Endothelial cell of umbilical vein (primary cell): Measurements from ENCODE around the gene LINC01488. TPM values are rescaled to one million over a fixed set of nuclear protein-coding genes. Genes with fewer than 3 reads are reported as not detected.

Experiments used
- BruUV-seq: library from RNA; stranded (reverse); fragments of 400-500 nt; replicated peaks from 2 replicates; lab custom pipeline; 2021; lab: Mats Ljungman, UMichigan
- CTCF ChIA-PET: fragments of 300-600, 350-600 bp; sonication (Branson Sonifier 250); formaldehyde crosslinking; loops from one replicate; lab custom pipeline; 2021; ENCODE audit warnings: antibody characterized with exemption, inconsistent platforms; lab: Charles Lee
- POLR2A ChIA-PET: fragments of 300-600, 350-600 bp; sonication (Branson Sonifier 250); formaldehyde crosslinking; loops from one replicate; lab custom pipeline; 2021; ENCODE audit warnings: antibody characterized with exemption, inconsistent platforms; lab: Charles Lee
- DNase-seq: peaks from one replicate; pipeline ENCODE4 v3.0.0-alpha.2; 2011; ENCODE audit warnings: low read depth, low spot score
- FAIRE-seq: peaks from 2 replicates; lab custom pipeline; 2011; peaks lifted over from hg19 to GRCh38; lab: Jason Lieb, UNC
- H2AFZ ChIP-seq: 2 replicates; pipeline ENCODE4 v1.6.0; 2012; ENCODE audit warnings: low read depth, low read length, control low read depth, inconsistent platforms
- H3K27ac ChIP-seq: 2 replicates; pipeline ENCODE4 v1.5.1; 2011; ENCODE audit warnings: low read depth, mild to moderate bottlenecking, control low read depth, low read length, moderate library complexity; ENCODE audit not compliant: insufficient read depth
- H3K27me3 ChIP-seq, 2 experiments: 2 replicates each; pipeline versions ENCODE4 v1.6.0 to v1.6.1; 2011; ENCODE audit warnings: low read length in 2 of 2, mixed read lengths in 1 of 2; ENCODE audit not compliant: control insufficient read depth in 2 of 2, insufficient read depth in 2 of 2
- H3K36me3 ChIP-seq, 2 experiments: 2 replicates in 1 of 2; 3 replicates in 1 of 2; pipeline ENCODE4 v1.5.1; 2011; ENCODE audit warnings: low read length in 2 of 2, mild to moderate bottlenecking in 1 of 2, moderate library complexity in 1 of 2; ENCODE audit not compliant: control insufficient read depth in 2 of 2, insufficient read depth in 2 of 2; ENCODE audit errors: extremely low read depth in 1 of 2
- H3K4me1 ChIP-seq: 3 replicates; pipeline ENCODE4 v1.5.1; 2011; ENCODE audit warnings: mild to moderate bottlenecking, low read length; ENCODE audit not compliant: control insufficient read depth, insufficient read depth; ENCODE audit errors: extremely low read depth
- H3K4me2 ChIP-seq: 2 replicates; pipeline ENCODE4 v1.6.1; 2011; ENCODE audit warnings: low read length, control low read depth, mixed read lengths; ENCODE audit not compliant: insufficient read depth
- H3K4me3 ChIP-seq, 3 experiments: fragments of 200-600 bp in 1 of 3; sonication (generic), shearing (Covaris generic) in 1 of 3; replicated peaks in 1 of 3; 2 replicates each; pipeline ENCODE4 v1.5.1; 2011 to 2016; ENCODE audit warnings: control low read depth in 3 of 3, low read length in 3 of 3, mild to moderate bottlenecking in 2 of 3, inconsistent platforms in 1 of 3, low read depth in 1 of 3, moderate library complexity in 1 of 3; ENCODE audit not compliant: insufficient read depth in 1 of 3
- H3K79me2 ChIP-seq: 2 replicates; pipeline ENCODE4 v1.6.0; 2012; ENCODE audit warnings: low read length, inconsistent platforms; ENCODE audit not compliant: control insufficient read depth, insufficient read depth
- H3K9ac ChIP-seq: replicated peaks from 2 replicates; pipeline ENCODE3; 2011; ENCODE audit warnings: low read length, control low read depth; ENCODE audit not compliant: insufficient read depth; ENCODE audit errors: extremely low read depth
- H3K9me1 ChIP-seq: replicated peaks from 3 replicates; pipeline ENCODE4 v1.6.0; 2011; ENCODE audit warnings: mild to moderate bottlenecking, low read length; ENCODE audit not compliant: control insufficient read depth, insufficient read depth; ENCODE audit errors: extremely low read depth
- H3K9me3 ChIP-seq: replicated peaks from 2 replicates; pipeline ENCODE4 v1.5.1; 2012; ENCODE audit warnings: low read length, inconsistent platforms; ENCODE audit not compliant: control insufficient read depth, insufficient read depth
- H4K20me1 ChIP-seq: replicated peaks from 2 replicates; pipeline ENCODE3; 2011; ENCODE audit warnings: mild to moderate bottlenecking, low read length; ENCODE audit not compliant: control insufficient read depth, insufficient read depth; ENCODE audit errors: extremely low read depth
- EZH2 ChIP-seq: IDR thresholded peaks from 2 replicates; pipeline ENCODE4 v1.6.1; 2012; ENCODE audit warnings: borderline replicate concordance, low read depth, mild to moderate bottlenecking, moderate library complexity, low read length, inconsistent platforms; ENCODE audit not compliant: severe bottlenecking
- FOS ChIP-seq: IDR thresholded peaks from 2 replicates; pipeline ENCODE4 v1.6.1; 2011; ENCODE audit warnings: mild to moderate bottlenecking, low read length, moderate library complexity, borderline replicate concordance; ENCODE audit not compliant: insufficient read depth
- GATA2 ChIP-seq: IDR thresholded peaks from 2 replicates; pipeline ENCODE4 v1.7.0; 2011; ENCODE audit warnings: low read depth, mild to moderate bottlenecking, moderate library complexity, mixed read lengths, low read length; ENCODE audit not compliant: insufficient read length, insufficient read depth
- JUN ChIP-seq: IDR thresholded peaks from 2 replicates; pipeline ENCODE4 v1.6.1; 2011; ENCODE audit warnings: borderline replicate concordance, low read depth; ENCODE audit not compliant: insufficient read length, insufficient read depth
- MYC ChIP-seq: IDR thresholded peaks from one replicate; pipeline ENCODE4 v1.6.1; 2011; ENCODE audit warnings: mild to moderate bottlenecking, low read depth, low read length
- POLR2A ChIP-seq: IDR thresholded peaks from 2 replicates; pipeline ENCODE4 v1.6.1; 2012; ENCODE audit warnings: low read depth, mild to moderate bottlenecking, control low read depth, low read length
- POLR2AphosphoS5 ChIP-seq: IDR thresholded peaks from 2 replicates; pipeline ENCODE4 v1.6.1; 2012; ENCODE audit warnings: low read depth, mild to moderate bottlenecking, control low read depth, low read length, moderate library complexity; ENCODE audit not compliant: insufficient read depth
- dilution Hi-C: fragments of 300-500 bp; cut with MboI; formaldehyde crosslinking; loops from one replicate; pipeline ENCODE4 v1.15.0; 2019; ENCODE audit warnings: low sequenced_read_pairs; ENCODE audit not compliant: extremely low pct_ligation_motif_present
- intact Hi-C: fragments of 100-400 bp; cut with micrococcal nuclease; formaldehyde crosslinking; loops from one replicate; pipeline ENCODE4 v1.10.0; 2022
- polyA plus RNA-seq, 4 experiments: library from polyadenylated mRNA; depleted of rRNA in 3 of 4; stranded (reverse) in 3 of 4; unstranded in 1 of 4; fragments of >200 nt; gene quantifications; 2 replicates each; pipeline versions ENCODE4 v1.2.1 to v1.2.3, GENCODE V29; 2011 to 2012; ENCODE audit warnings: missing spikeins in 1 of 4
- total RNA-seq: library from RNA; stranded (reverse); gene quantifications from 2 replicates; pipeline ENCODE4 v1.2.3, GENCODE V29; 2021
- TF ChIP-seq, protein P1 (sequence below): IDR thresholded peaks from 2 replicates; pipeline ENCODE4 v1.6.1; 2011; ENCODE audit not compliant: insufficient read depth, insufficient read length
- TF ChIP-seq, protein P2 (sequence below), 2 donors: IDR thresholded peaks; 1 replicate in 1 of 2; 2 replicates in 1 of 2; pipeline ENCODE4 v1.5.1; 2011; ENCODE audit warnings: low read length in 2 of 2, mild to moderate bottlenecking in 2 of 2, moderate library complexity in 2 of 2, control low read depth in 1 of 2, inconsistent platforms in 1 of 2, low read depth in 1 of 2; ENCODE audit not compliant: insufficient read depth in 1 of 2; ENCODE audit errors: extremely low read depth in 1 of 2

Gene LINC01488
- total and polyA plus RNA-seq, 2 donors (not counting 3 experiments of a cell fraction or from before 2014, with no cell fraction given), result not detected

DNA sequence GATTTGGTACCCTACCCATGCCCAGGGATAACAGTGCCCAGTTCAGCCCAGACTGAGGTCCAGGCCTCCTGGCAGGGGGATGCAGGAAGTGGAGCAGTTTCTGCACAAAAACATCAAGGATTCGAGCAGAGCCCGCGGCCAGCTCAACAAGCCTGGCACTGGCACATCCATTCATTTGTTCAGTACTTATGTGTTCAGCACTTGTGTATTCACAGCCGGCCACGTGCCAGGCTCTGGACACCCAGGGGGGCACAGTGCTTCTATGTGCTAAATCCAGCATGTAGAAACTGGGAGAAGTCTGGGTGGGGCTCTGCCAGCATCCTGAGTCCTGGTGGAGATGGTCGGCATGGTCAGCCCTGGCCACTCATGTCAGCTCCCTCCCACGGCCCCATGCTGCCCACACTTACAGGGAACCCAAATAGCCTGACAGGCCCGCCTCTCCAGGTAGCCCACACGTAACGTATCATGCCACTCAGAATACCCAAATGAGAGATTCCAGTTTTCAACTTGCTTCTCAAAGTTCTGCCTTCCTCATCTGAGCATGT, 28.5 kb downstream of the LINC01488 start:
- H3K4me1 ChIP-seq, result peaks cover 7% of the 10 kb centered on the region
- intact Hi-C loops (no loop called here), dilution Hi-C loops (no loop called here)
- H3K9ac ChIP-seq, result no peak overlapping the region
- no peak overlapping the region for H2AFZ ChIP-seq
- no peak overlapping the region for H3K4me3 ChIP-seq
- no peak overlapping the region for H3K27ac ChIP-seq
- no peaks in the 10 kb centered on the region for H3K9me1 ChIP-seq
- BruUV-seq, result no TSS peak
- no peak for TF ChIP-seq MYC
- H4K20me1 ChIP-seq, result no peaks in the 10 kb centered on the region
- no peaks in the 10 kb centered on the region for H3K79me2 ChIP-seq
- no peak overlapping the region for H3K4me2 ChIP-seq
- no peaks in the 10 kb centered on the region for H3K9me3 ChIP-seq
- H3K27me3 ChIP-seq, result no peaks in the 10 kb centered on the region
- H3K36me3 ChIP-seq, result no peaks in the 10 kb centered on the region
- DNase-seq, result no peak
- ChIA-PET POLR2A (no interaction called here), CTCF (no interaction called here)
- FAIRE-seq, result no peak

DNA sequence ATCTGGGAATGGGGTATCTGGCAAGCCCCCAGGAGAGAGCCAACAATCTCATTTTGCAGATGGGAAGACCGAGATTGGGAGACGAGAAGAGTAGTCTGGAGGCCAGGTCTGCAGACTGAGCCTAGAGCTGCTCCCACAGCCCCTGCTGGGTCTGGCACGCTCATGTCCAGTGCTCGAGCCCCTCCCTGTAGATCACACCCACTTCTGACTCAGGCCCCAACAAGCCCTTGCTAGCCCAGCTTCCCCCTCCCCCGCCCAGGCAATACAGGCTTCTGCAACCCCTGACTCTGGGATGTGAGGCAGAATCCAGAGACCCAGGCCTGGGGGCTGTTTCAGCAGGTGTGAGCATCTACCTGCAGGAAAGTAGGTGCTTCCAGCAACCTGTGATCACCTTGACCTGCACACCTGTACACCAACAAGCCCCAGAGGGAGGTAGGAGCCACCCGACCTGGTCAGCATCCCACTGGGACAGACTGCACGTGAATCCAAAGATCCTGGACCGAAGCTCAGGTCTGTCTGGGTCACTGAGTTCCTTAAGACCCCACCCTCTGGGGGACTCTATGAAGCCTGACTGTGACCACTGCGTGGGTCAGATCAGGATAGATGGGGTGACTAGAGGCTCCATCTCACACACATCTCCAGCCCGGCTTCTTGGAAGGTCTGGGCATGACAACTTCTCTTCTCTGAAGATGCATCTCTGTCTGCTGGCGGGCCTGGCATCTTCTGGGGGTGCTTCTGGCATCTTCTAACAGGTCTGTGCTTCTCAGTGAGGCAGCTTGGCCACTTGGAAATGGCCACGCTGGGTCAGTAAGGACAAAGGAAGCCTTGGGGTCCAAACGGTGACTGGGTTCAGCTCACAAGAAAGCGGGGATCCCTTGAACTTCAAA, 29.3 kb downstream of the LINC01488 start:
- Histone ChIP-seq H3K79me2 (no peaks in the 10 kb centered on the region), H3K9ac (no peak overlapping the region), H3K9me1 (no peaks in the 10 kb centered on the region), H3K4me2 (no peak overlapping the region), H3K4me1 (peaks cover 7% of the 10 kb centered on the region), H2AFZ (no peak overlapping the region), H3K9me3 (no peaks in the 10 kb centered on the region), H4K20me1 (no peaks in the 10 kb centered on the region), H3K36me3 (no peaks in the 10 kb centered on the region), H3K4me3 (no peak overlapping the region), H3K27me3 (no peaks in the 10 kb centered on the region), H3K27ac (no peak overlapping the region)
- intact Hi-C loops (no loop called here), dilution Hi-C loops (no loop called here)
- POLR2A ChIA-PET, result no interaction called here
- no peak for DNase-seq
- no peak for TF ChIP-seq POLR2A
- TF ChIP-seq, protein P1, sequence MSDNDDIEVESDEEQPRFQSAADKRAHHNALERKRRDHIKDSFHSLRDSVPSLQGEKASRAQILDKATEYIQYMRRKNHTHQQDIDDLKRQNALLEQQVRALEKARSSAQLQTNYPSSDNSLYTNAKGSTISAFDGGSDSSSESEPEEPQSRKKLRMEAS, result no peak
- no peak for TF ChIP-seq JUN
- TF ChIP-seq EZH2, result no peak
- no peak for TF ChIP-seq GATA2
- no peak for TF ChIP-seq MYC
- TF ChIP-seq POLR2AphosphoS5, result no peak
- TF ChIP-seq FOS, result no peak
- TF ChIP-seq, protein P2, sequence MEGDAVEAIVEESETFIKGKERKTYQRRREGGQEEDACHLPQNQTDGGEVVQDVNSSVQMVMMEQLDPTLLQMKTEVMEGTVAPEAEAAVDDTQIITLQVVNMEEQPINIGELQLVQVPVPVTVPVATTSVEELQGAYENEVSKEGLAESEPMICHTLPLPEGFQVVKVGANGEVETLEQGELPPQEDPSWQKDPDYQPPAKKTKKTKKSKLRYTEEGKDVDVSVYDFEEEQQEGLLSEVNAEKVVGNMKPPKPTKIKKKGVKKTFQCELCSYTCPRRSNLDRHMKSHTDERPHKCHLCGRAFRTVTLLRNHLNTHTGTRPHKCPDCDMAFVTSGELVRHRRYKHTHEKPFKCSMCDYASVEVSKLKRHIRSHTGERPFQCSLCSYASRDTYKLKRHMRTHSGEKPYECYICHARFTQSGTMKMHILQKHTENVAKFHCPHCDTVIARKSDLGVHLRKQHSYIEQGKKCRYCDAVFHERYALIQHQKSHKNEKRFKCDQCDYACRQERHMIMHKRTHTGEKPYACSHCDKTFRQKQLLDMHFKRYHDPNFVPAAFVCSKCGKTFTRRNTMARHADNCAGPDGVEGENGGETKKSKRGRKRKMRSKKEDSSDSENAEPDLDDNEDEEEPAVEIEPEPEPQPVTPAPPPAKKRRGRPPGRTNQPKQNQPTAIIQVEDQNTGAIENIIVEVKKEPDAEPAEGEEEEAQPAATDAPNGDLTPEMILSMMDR (IDR thresholded peaks at IDR 0.05; ENCODE audit: extremely low read depth in 1 of 2, insufficient read depth in 1 of 2, low read depth in 1 of 2, low read length in 2 of 2), result no peak
- no TSS peak for BruUV-seq
- CTCF ChIA-PET, result no interaction called here
- FAIRE-seq, result no peak
